ENCODE results near the gene ARL2BP.

DNA sequence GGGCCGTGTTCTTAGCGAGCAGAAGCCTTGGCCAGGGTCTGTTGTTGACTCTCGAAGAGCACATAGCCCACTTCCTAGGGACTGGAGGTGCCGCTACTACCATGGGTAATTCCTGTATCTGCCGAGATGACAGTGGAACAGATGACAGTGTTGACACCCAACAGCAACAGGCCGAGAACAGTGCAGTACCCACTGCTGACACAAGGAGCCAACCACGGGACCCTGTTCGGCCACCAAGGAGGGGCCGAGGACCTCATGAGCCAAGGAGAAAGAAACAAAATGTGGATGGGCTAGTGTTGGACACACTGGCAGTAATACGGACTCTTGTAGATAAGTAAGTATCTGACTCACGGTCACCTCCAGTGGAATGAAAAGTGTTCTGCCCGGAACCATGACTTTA is 40.4 kb upstream of the ARL2BP start:
- TF ChIP-seq POLR2A (IDR thresholded peaks at IDR 0.05; ENCODE audit: low read length) (no peak), GATA1 (IDR thresholded peaks at IDR 0.05; ENCODE audit: low read depth, low read length) (no peak)

Data from erythroblast (primary cell).